ENCODE results near the gene KCNQ5. TPM values are rescaled to one million over a fixed set of nuclear protein-coding genes. Genes with fewer than 3 reads are reported as not detected.

The KCNQ5 gene
- total and polyA plus RNA-seq, 10 of the 15 experiments (the other 5 are each of a cell fraction or from before 2014, with no cell fraction given) = 0.60 to 16.2 (median 3.2) TPM

- TF ChIP-seq, protein P1, sequence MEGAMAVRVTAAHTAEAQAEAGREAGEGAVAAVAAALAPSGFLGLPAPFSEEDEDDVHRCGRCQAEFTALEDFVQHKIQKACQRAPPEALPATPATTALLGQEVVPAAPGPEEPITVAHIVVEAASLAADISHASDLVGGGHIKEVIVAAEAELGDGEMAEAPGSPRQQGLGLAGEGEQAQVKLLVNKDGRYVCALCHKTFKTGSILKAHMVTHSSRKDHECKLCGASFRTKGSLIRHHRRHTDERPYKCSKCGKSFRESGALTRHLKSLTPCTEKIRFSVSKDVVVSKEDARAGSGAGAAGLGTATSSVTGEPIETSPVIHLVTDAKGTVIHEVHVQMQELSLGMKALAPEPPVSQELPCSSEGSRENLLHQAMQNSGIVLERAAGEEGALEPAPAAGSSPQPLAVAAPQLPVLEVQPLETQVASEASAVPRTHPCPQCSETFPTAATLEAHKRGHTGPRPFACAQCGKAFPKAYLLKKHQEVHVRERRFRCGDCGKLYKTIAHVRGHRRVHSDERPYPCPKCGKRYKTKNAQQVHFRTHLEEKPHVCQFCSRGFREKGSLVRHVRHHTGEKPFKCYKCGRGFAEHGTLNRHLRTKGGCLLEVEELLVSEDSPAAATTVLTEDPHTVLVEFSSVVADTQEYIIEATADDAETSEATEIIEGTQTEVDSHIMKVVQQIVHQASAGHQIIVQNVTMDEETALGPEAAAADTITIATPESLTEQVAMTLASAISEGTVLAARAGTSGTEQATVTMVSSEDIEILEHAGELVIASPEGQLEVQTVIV (IDR thresholded peaks at IDR 0.05; ENCODE audit: borderline replicate concordance, partially characterized antibody) = no peak
- TF ChIP-seq ZBTB4 (CRISPR knock-in tag; IDR thresholded peaks at IDR 0.05) (no peak), RAD51 (IDR thresholded peaks at IDR 0.05) (no peak), RELA (IDR thresholded peaks at IDR 0.05; ENCODE audit: borderline replicate concordance, partially characterized antibody) (no peak), PML (IDR thresholded peaks at IDR 0.05; ENCODE audit: low read length) (no peak), GATAD2B (conservative IDR thresholded peaks at IDR 0.05; ENCODE audit: low read depth) (no peak), POLR2AphosphoS2 (IDR thresholded peaks at IDR 0.05; ENCODE audit: low read depth, low read length) (no peak), STAT3 (IDR thresholded peaks at IDR 0.05; ENCODE audit: low read depth, low read length) (no peak), MEF2A (IDR thresholded peaks at IDR 0.05; ENCODE audit: insufficient read depth, low read depth, low read length) (no peak)
These were observed 535.2 kb downstream of the KCNQ5 start (continued) for GRCh38 chr6:73156793-73157767.

Data from GM12878 (cell line).